ENCODE measurements around the gene ELP1.
A peak's percentile ranks its signal among the peaks of the same experiment; 100 is the strongest.
"Not testable (repeated sequence)": the region's sequence is repeated elsewhere in the genome, so short reads cannot be mapped to it uniquely, and the experiment has no call there.

ELP1 gene

GRCh38 chr9:108933718-108934322 lies at the start of gene ELP1:
ELP1 (minus strand) TSS chr9:108934124; CDS start chr9:108931146, 2,978 bp downstream.
- peak; percentile 96 to 97 for DNase-seq
- TF ChIP-seq GATA1 (IDR thresholded peaks at IDR 0.05; ENCODE audit: low read depth, low read length) = no peak
- TF ChIP-seq POLR2A (IDR thresholded peaks at IDR 0.05; ENCODE audit: low read length) = peak; percentile 78

GRCh38 chr9:108980893-108981292 lies 47.0 kb upstream of the ELP1 start:
- TF ChIP-seq POLR2A (IDR thresholded peaks at IDR 0.05; ENCODE audit: low read length) (no peak), GATA1 (IDR thresholded peaks at IDR 0.05; ENCODE audit: low read depth, low read length) (no peak)
- no peak for DNase-seq

- no peak for TF ChIP-seq GATA1 (IDR thresholded peaks at IDR 0.05; ENCODE audit: low read depth, low read length)
- DNase-seq = no peak
These were observed 44.3 kb upstream of the ELP1 start for GRCh38 chr9:108978205-108978604.

GRCh38 chr9:108973895-108974294 lies 40.0 kb upstream of the ELP1 start:
- no peak for DNase-seq
- TF ChIP-seq POLR2A (IDR thresholded peaks at IDR 0.05; ENCODE audit: low read length) = no peak
- TF ChIP-seq GATA1 (IDR thresholded peaks at IDR 0.05; ENCODE audit: low read depth, low read length) = no peak

GRCh38 chr9:108972626-108973209 lies 38.8 kb upstream of the ELP1 start:
- TF ChIP-seq POLR2A (IDR thresholded peaks at IDR 0.05; ENCODE audit: low read length) (no peak), GATA1 (IDR thresholded peaks at IDR 0.05; ENCODE audit: low read depth, low read length) (no peak)
- DNase-seq = no peak

GRCh38 chr9:108972186-108972585 lies 38.3 kb upstream of the ELP1 start:
- DNase-seq = no peak
- TF ChIP-seq GATA1 (IDR thresholded peaks at IDR 0.05; ENCODE audit: low read depth, low read length) = no peak
- no peak for TF ChIP-seq POLR2A (IDR thresholded peaks at IDR 0.05; ENCODE audit: low read length)

GRCh38 chr9:108971392-108971791 lies 37.5 kb upstream of the ELP1 start:
- not testable (repeated sequence) for DNase-seq

- DNase-seq = no peak
- TF ChIP-seq GATA1 (IDR thresholded peaks at IDR 0.05; ENCODE audit: low read depth, low read length) (no peak), POLR2A (IDR thresholded peaks at IDR 0.05; ENCODE audit: low read length) (no peak)
These were observed 34.0 kb upstream of the ELP1 start for GRCh38 chr9:108967916-108968315.

- TF ChIP-seq POLR2A (IDR thresholded peaks at IDR 0.05; ENCODE audit: low read length) = no peak
- TF ChIP-seq GATA1 (IDR thresholded peaks at IDR 0.05; ENCODE audit: low read depth, low read length) = no peak
- DNase-seq = peak; percentile 61 to 72
These were observed 29.7 kb upstream of the ELP1 start for GRCh38 chr9:108963459-108964143.

GRCh38 chr9:108961151-108961550 lies 27.2 kb upstream of the ELP1 start:
- no peak for DNase-seq
- TF ChIP-seq GATA1 (IDR thresholded peaks at IDR 0.05; ENCODE audit: low read depth, low read length) (no peak), POLR2A (IDR thresholded peaks at IDR 0.05; ENCODE audit: low read length) (no peak)

GRCh38 chr9:108960331-108960730 lies 26.4 kb upstream of the ELP1 start:
- TF ChIP-seq GATA1 (IDR thresholded peaks at IDR 0.05; ENCODE audit: low read depth, low read length) (no peak), POLR2A (IDR thresholded peaks at IDR 0.05; ENCODE audit: low read length) (no peak)
- no peak for DNase-seq

- DNase-seq = no peak
- no peak for TF ChIP-seq POLR2A (IDR thresholded peaks at IDR 0.05; ENCODE audit: low read length)
- no peak for TF ChIP-seq GATA1 (IDR thresholded peaks at IDR 0.05; ENCODE audit: low read depth, low read length)
These were observed 22.7 kb upstream of the ELP1 start for GRCh38 chr9:108956631-108957026.

GRCh38 chr9:108956022-108956630 lies 22.2 kb upstream of the ELP1 start:
- TF ChIP-seq GATA1 (IDR thresholded peaks at IDR 0.05; ENCODE audit: low read depth, low read length) = no peak
- no peak for TF ChIP-seq POLR2A (IDR thresholded peaks at IDR 0.05; ENCODE audit: low read length)
- DNase-seq = no peak

GRCh38 chr9:108953983-108954574 lies 20.2 kb upstream of the ELP1 start:
- DNase-seq = peak; percentile 50 to 71
- no peak for TF ChIP-seq POLR2A (IDR thresholded peaks at IDR 0.05; ENCODE audit: low read length)
- TF ChIP-seq GATA1 (IDR thresholded peaks at IDR 0.05; ENCODE audit: low read depth, low read length) = no peak
